ENCODE data around the gene ADAMTS20.

The ADAMTS20 gene

DNA sequence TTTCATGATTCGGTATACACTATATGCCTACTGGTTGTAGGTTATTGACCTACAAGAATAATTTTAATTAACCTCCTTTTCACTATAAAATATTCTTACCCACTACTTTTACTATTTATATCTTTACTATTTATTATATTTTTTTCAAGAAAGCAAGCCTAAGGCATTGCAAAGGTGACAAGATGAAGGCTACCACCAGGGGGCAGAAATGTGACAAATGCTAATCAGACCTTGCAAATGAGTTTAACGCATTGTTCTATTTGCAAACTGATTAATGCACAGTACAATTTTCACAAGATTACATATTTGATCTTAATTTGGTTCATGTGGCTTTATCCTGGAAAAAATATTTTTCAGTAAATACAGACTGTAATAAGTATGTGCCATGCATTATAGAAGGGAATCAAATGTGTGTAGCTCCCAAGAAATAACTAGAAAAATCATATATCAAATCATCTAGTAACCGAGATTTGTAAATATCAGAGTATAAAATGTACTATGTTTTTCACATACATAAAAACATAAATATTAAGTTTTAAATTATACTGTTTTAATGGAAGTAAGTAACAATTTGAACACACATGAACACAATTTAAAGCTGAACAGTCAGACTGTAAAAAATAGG, 107.0 kb downstream of the ADAMTS20 start:
- Histone ChIP-seq H3K4me1 (ENCODE audit: insufficient read depth, low read length) (no peaks in the 10 kb centered on the region), H3K9me3 (ENCODE audit: control insufficient read depth, insufficient read depth, low read length) (no peaks in the 10 kb centered on the region), H3K9ac (ENCODE audit: low read depth, low read length) (no peak overlapping the region), H3K36me3 (ENCODE audit: insufficient read depth, low read length) (no peaks in the 10 kb centered on the region; the same call in 1 of the 2 replicates)

DNA sequence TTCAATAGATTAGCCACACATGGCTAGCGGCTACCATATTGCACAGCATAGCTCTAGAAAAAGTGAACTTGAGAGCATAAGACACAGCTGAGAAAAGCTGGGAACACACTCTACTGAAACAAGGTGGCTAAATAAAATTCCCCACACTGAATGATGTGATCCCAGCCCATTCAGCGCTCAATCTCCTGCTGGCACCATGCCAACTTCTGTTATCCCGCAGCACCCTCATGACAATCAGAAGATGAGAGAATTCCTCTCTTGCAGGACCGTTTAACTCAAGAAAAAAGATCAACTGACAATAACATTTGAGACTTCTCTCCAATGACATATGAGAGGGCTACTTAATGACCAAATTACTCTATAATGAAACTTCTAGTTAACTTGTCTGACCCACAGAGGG, 115.4 kb downstream of the ADAMTS20 start:
- Histone ChIP-seq H3K4me1 (ENCODE audit: insufficient read depth, low read length) (no peaks in the 10 kb centered on the region), H3K9me3 (ENCODE audit: control insufficient read depth, insufficient read depth, low read length) (no peaks in the 10 kb centered on the region), H3K9ac (ENCODE audit: low read depth, low read length) (no peak overlapping the region), H3K36me3 (ENCODE audit: insufficient read depth, low read length) (no peaks in the 10 kb centered on the region)

DNA sequence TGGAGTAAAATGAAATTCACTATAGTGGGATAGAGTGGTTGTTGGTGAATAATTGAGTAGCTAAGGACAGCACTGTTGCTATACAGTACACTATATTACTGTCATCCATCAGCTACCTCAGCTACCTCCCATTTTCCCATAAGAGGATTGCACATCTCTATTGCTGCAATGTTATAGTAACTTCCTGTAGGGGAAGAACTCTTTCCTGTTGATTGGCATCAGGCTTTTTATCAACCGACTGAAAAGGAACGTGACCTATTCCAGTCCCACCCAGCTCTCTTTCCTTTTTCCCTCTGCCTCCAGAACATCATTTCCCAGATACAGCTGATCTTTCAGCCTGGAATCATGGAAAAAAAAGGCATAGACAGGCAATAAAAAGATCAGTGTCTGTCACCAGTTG, 117.4 kb downstream of the ADAMTS20 start:
- Histone ChIP-seq H3K4me1 (ENCODE audit: insufficient read depth, low read length) (no peaks in the 10 kb centered on the region), H3K9ac (ENCODE audit: low read depth, low read length) (no peak overlapping the region), H3K36me3 (ENCODE audit: insufficient read depth, low read length) (no peaks in the 10 kb centered on the region), H3K9me3 (ENCODE audit: control insufficient read depth, insufficient read depth, low read length) (no peaks in the 10 kb centered on the region)

DNA sequence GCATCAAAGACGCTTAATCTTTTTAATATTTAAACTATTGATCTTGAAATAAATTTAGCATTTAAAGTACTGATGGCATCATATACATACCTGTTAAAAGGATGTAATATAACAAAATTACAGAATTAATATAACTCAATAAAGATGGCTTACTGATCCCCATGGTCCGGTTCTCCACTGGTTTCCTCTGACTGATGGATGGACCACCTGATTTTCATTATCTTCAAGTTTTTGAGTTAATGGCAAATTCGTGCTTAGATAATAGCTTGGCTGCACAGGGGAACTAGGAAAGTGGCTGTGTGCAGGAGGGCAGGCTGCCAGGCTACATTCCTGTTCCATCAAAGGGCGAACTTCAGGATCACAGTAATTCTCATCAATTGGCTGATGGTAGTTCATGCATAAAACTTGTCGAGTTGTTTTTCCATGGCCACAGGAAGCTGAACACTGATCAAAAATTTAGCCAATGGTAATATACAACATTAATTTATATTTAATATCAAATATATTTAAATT, 123.9 kb downstream of the ADAMTS20 start:
- H3K9me3 ChIP-seq (ENCODE audit: control insufficient read depth, insufficient read depth, low read length) = no peaks in the 10 kb centered on the region
- H3K4me1 ChIP-seq (ENCODE audit: insufficient read depth, low read length) = no peaks in the 10 kb centered on the region
- no peaks in the 10 kb centered on the region for H3K36me3 ChIP-seq (ENCODE audit: insufficient read depth, low read length)
- H3K9ac ChIP-seq (ENCODE audit: low read depth, low read length) = no peak overlapping the region

DNA sequence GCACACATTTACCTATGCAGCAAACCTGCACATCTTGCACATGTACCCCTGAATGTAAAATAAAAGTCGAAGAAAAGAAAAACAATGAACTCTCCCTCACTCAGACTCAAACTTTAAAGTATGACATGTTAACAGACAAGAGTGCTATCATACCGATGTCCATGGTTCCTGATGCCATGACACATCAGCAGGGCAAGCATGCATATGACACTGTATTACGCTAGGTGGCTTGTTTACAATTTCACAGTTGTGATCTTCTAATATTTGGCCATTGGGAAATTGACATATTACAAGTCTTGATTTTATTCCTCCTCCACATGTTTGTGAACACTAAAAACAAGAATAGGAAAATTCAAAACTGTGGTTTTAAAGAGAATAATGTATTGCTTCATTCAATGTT, 126.6 kb downstream of the ADAMTS20 start:
- H3K9me3 ChIP-seq (ENCODE audit: control insufficient read depth, insufficient read depth, low read length) = no peaks in the 10 kb centered on the region
- no peaks in the 10 kb centered on the region for H3K4me1 ChIP-seq (ENCODE audit: insufficient read depth, low read length)
- no peak overlapping the region for H3K9ac ChIP-seq (ENCODE audit: low read depth, low read length)
- no peaks in the 10 kb centered on the region for H3K36me3 ChIP-seq (ENCODE audit: insufficient read depth, low read length)

DNA sequence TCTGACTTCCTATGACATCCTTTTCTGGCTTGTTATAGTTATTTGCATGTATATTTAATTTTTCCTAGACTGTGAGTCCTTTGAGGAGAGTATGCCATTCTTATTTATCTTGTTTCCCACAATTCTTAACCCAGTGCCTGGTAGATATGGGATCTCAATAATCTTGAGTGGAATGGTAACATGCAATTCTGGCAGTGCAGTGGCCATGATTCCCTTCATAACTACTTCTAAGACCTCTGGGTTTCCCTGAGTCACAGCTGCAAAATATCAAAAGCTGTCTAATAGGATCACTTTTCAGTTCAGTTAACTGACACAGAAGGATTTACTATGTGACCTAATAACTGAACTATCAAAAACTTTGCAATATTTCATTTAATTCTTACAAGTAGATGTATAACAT, 135.0 kb downstream of the ADAMTS20 start:
- no peaks in the 10 kb centered on the region for H3K9me3 ChIP-seq (ENCODE audit: control insufficient read depth, insufficient read depth, low read length)
- no peaks in the 10 kb centered on the region for H3K36me3 ChIP-seq (ENCODE audit: insufficient read depth, low read length)
- no peaks in the 10 kb centered on the region for H3K4me1 ChIP-seq (ENCODE audit: insufficient read depth, low read length)
- H3K9ac ChIP-seq (ENCODE audit: low read depth, low read length) = no peak overlapping the region

DNA sequence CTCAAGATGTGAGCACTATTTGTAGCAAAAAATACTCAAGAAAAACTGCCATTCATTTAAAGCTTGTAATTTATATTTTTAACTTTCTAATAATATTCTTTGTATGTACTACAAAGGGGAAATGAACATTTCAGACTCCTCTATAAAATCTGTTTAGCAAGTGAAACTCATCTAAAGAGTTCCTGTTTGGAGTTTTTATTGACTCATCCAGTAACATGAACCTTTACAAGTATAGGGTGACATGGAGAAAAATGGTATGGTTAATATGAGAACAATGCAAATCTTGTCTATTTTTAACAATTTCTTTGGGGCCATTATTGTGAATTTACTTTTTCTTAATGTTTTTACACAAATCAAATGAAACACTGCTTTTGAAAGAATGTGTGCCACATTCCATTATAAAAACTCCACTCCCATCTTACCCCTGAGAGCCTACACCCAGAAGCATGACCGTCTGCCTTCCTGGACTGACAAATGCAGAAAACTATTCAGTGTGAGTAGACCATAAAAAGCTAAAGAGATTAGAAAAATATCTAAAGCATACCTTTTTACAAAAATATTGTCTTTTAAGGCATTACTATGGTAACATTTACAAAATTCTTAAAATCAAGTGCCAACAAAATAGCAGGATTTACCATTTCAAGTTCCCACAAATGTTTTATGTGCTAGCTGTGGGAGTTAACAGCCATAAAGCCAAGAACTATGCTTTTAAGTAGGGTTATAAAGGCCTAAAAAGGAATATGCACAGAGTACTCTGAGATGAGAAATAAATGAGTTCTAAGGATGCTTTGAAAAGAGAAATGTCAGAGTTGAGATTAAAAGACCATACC, 144.0 kb downstream of the ADAMTS20 start:
- H3K9ac ChIP-seq (ENCODE audit: low read depth, low read length) = no peak overlapping the region
- H3K36me3 ChIP-seq (ENCODE audit: insufficient read depth, low read length) = no peaks in the 10 kb centered on the region
- H3K4me1 ChIP-seq (ENCODE audit: insufficient read depth, low read length) = no peaks in the 10 kb centered on the region
- H3K9me3 ChIP-seq (ENCODE audit: control insufficient read depth, insufficient read depth, low read length) = no peaks in the 10 kb centered on the region

DNA sequence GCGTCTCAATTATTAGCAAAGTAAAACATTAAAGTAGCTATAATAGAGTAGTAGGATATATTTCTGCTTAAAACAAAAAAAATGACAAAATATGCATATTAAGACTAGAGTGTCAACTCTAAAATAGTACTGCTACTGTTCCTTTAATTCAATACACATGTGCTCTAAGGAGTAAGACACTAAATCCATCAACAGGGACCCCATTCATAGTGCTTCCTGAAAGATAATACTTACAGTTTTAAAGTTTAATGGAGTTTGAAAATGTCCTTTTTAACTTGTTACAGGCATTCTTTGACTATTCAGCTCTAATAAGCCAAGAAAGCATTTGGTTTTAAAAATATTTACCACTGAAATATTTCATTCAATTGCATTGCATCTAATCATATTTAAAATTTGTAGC, 145.2 kb downstream of the ADAMTS20 start:
- Histone ChIP-seq H3K36me3 (ENCODE audit: insufficient read depth, low read length) (no peaks in the 10 kb centered on the region), H3K9ac (ENCODE audit: low read depth, low read length) (no peak overlapping the region), H3K9me3 (ENCODE audit: control insufficient read depth, insufficient read depth, low read length) (no peaks in the 10 kb centered on the region), H3K4me1 (ENCODE audit: insufficient read depth, low read length) (no peaks in the 10 kb centered on the region)

DNA sequence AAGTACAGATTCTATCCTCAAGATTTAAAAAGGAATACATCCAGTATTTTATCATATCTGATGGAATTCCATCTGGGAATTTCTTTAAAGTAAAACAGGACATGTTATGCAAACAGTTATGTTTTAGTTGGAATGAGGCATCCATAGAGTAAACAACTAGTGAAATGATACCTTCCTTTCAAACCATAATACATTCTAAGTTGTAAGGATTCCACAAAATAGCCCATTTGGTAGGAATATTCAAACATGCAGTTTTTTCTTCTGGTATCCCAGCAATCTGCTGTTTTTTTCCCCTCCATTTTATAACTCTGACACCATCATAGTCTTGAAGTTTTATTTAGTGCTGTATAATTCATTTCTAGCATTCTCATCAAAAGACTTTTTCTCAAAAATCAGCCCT, 149.6 kb downstream of the ADAMTS20 start:
- Histone ChIP-seq H3K9me3 (ENCODE audit: control insufficient read depth, insufficient read depth, low read length) (no peaks in the 10 kb centered on the region), H3K4me1 (ENCODE audit: insufficient read depth, low read length) (no peaks in the 10 kb centered on the region), H3K9ac (ENCODE audit: low read depth, low read length) (no peak overlapping the region), H3K36me3 (ENCODE audit: insufficient read depth, low read length) (no peaks in the 10 kb centered on the region)

DNA sequence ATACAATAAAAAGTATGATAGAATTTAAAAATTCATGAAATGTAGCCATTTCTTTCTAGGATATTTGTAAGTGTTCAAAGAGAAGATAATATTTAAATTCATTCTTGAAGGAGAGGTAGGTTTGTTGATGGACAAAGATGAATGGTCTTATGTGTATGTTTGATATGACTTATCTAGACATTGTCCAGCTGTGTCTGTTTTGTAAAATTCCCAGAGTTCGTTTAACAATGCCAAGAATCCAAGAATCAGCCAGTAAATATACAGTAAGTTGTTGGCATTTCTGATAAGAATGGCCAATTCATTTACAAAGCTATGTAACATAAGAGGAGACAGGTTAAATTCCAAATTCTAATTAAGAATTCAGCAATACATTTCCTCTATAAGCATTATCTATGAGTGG, 150.9 kb downstream of the ADAMTS20 start:
- no peaks in the 10 kb centered on the region for H3K9me3 ChIP-seq (ENCODE audit: control insufficient read depth, insufficient read depth, low read length)
- H3K9ac ChIP-seq (ENCODE audit: low read depth, low read length) = no peak overlapping the region
- H3K4me1 ChIP-seq (ENCODE audit: insufficient read depth, low read length) = no peaks in the 10 kb centered on the region
- no peaks in the 10 kb centered on the region for H3K36me3 ChIP-seq (ENCODE audit: insufficient read depth, low read length)

DNA sequence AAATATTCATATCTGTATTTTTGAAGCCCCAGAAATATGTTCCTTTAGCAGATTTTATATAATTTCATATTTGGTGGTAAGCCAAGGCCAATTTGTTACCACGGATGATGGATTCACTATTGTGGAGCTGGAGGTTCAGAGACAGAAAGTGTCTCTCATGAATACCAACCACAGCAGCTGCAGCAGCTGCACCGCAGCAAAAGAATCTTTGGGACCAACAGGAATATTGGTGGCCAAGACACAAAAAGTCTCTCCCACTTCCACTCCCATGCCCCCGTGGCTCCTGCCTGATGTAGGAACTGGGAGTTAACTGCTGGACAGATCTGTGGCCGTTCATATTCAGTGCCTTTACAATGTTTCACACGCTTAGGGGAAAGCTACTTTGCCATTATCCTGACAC, 155.3 kb downstream of the ADAMTS20 start:
- no peaks in the 10 kb centered on the region for H3K4me1 ChIP-seq (ENCODE audit: insufficient read depth, low read length)
- no peak overlapping the region for H3K9ac ChIP-seq (ENCODE audit: low read depth, low read length)
- H3K36me3 ChIP-seq (ENCODE audit: insufficient read depth, low read length) = no peaks in the 10 kb centered on the region
- H3K9me3 ChIP-seq (ENCODE audit: control insufficient read depth, insufficient read depth, low read length) = no peaks in the 10 kb centered on the region

DNA sequence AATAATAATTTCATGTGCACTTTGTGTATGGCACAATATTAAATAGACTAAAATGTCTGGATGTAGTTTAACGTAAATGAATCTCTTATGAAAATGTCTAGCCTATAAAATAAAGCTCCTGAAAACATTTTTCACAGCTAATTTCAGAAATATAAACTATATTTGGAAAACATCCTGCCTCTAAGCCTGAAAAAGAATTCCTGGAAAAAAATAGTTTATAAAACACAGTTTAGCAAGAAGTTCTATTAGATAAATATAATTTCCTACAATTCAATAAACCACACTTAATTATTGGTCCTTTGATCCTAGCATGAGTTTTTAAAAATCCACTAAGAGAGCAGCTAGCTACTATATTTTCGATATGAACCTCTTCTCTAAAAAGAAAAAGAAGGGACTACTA, 159.9 kb downstream of the ADAMTS20 start:
- Histone ChIP-seq H3K9ac (ENCODE audit: low read depth, low read length) (no peak overlapping the region), H3K4me1 (ENCODE audit: insufficient read depth, low read length) (no peaks in the 10 kb centered on the region), H3K9me3 (ENCODE audit: control insufficient read depth, insufficient read depth, low read length) (no peaks in the 10 kb centered on the region), H3K36me3 (ENCODE audit: insufficient read depth, low read length) (no peaks in the 10 kb centered on the region)

DNA sequence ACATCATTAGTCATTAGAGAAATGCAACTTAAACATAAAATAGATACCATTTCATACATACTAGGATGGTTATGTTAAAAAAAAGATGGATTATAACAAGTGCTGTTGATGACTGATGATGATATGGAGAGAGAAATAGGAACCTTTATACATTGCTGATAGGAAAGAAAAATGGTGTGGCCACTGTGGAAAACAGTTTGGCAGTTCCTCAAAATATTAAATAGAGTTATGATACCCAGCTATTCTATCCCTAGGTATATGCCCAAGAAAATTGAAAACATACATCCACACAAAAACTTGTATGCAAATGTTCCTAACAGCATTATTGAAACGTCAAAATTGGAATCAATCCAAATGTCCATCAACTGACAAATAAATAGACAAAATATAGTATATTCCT, 170.1 kb downstream of the ADAMTS20 start:
- Histone ChIP-seq H3K36me3 (ENCODE audit: insufficient read depth, low read length) (no peaks in the 10 kb centered on the region), H3K4me1 (ENCODE audit: insufficient read depth, low read length) (no peaks in the 10 kb centered on the region), H3K9me3 (ENCODE audit: control insufficient read depth, insufficient read depth, low read length) (peaks cover 7% of the 10 kb centered on the region; the same call in 1 of the 2 replicates), H3K9ac (ENCODE audit: low read depth, low read length) (no peak overlapping the region)

DNA sequence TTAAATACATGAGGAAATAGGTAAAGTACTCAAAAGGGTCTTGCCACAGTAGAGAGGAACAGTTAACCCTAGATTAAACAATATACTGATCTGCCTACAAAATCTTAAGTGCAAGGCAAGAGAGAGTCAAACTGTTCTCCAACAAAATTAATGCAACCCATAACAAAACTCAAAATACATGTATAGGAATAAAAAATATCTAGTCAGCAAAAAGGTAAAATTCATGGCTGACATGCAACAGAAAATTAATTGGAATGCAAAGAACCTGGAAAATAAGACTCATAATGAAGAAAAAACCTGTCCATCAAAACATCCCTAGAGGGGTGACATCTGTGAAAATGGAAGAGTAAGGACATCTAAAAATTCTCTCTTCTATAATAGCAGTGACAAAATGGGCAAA, 173.6 kb downstream of the ADAMTS20 start:
- no peaks in the 10 kb centered on the region for H3K4me1 ChIP-seq (ENCODE audit: insufficient read depth, low read length)
- peaks cover 3% of the 10 kb centered on the region; the same call in 1 of the 2 replicates for H3K9me3 ChIP-seq (ENCODE audit: control insufficient read depth, insufficient read depth, low read length)
- H3K36me3 ChIP-seq (ENCODE audit: insufficient read depth, low read length) = no peaks in the 10 kb centered on the region
- no peak overlapping the region for H3K9ac ChIP-seq (ENCODE audit: low read depth, low read length)

DNA sequence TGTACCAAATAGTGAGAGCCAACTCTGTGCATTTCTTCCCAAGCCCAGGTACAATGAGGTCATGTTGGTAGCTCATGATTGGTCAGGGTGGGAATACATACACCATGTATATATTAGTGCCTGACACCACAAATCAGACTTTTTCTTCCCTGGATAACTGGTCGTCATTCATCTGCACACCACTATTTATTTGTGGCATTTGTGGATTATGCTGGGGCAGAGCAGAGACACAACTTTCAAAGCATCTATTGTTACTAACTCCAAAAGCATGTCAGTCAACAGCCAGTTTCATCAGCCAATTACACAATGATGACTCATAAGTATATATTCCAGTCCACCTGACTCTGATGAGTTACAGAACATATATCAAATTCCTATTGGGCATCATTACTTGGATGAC, 181.7 kb downstream of the ADAMTS20 start:
- no peak overlapping the region for H3K9ac ChIP-seq (ENCODE audit: low read depth, low read length)
- H3K9me3 ChIP-seq (ENCODE audit: control insufficient read depth, insufficient read depth, low read length) = no peaks in the 10 kb centered on the region
- no peaks in the 10 kb centered on the region for H3K4me1 ChIP-seq (ENCODE audit: insufficient read depth, low read length)
- no peaks in the 10 kb centered on the region for H3K36me3 ChIP-seq (ENCODE audit: insufficient read depth, low read length)
